NCI-H2196 (cell line): ENCODE measurements around the gene ZBTB8B.

Experiments
- DNase-seq: peaks from one replicate; lab custom pipeline; 2025; ENCODE audit not compliant: unreplicated experiment; lab: John Stamatoyannopoulos, UW

ZBTB8B gene

GRCh38 chr1:32503153-32503552 lies 38.3 kb downstream of the ZBTB8B start:
- DNase-seq, result no peak

- DNase-seq, result no peak
Observed at GRCh38 chr1:32507021-32507420, 42.1 kb downstream of the ZBTB8B start.

- DNase-seq, result no peak
Observed at GRCh38 chr1:32508761-32509160, 43.9 kb downstream of the ZBTB8B start.

GRCh38 chr1:32509939-32510338 lies 45.1 kb downstream of the ZBTB8B start:
- DNase-seq, result no peak
